ENCODE results near the gene FOS.
"Not testable (repeated sequence)": the region's sequence is repeated elsewhere in the genome, so short reads cannot be mapped to it uniquely, and the experiment has no call there.

The FOS gene

GRCh38 chr14:75274050-75274898 lies 4.4 kb upstream of the FOS start:
- in situ Hi-C loops (cut with HindIII; ENCODE audit: low pct_unique_long_range_greater_than_20kb, low sequenced_read_pairs) = no loop called here
- TF ChIP-seq JUND (IDR thresholded peaks at IDR 0.05; ENCODE audit: low read depth) = no peak
- DNase-seq (ENCODE audit: low read depth in 1 of 2, low spot score in 1 of 2) = no peak

- DNase-seq (ENCODE audit: low read depth in 1 of 2, low spot score in 1 of 2) = no peak
- no peak for TF ChIP-seq JUND (IDR thresholded peaks at IDR 0.05; ENCODE audit: low read depth)
- in situ Hi-C loops (cut with HindIII; ENCODE audit: low pct_unique_long_range_greater_than_20kb, low sequenced_read_pairs) = no loop called here
Measured at GRCh38 chr14:75274899-75275569, 3.6 kb upstream of the FOS start.

GRCh38 chr14:75275598-75275997 lies 3.0 kb upstream of the FOS start:
- in situ Hi-C loops (cut with HindIII; ENCODE audit: low pct_unique_long_range_greater_than_20kb, low sequenced_read_pairs) = no loop called here
- no peak for TF ChIP-seq JUND (IDR thresholded peaks at IDR 0.05; ENCODE audit: low read depth)
- no peak for DNase-seq (ENCODE audit: low read depth in 1 of 2, low spot score in 1 of 2)

GRCh38 chr14:75277008-75277814 lies 1.4 kb upstream of the FOS start:
- in situ Hi-C loops (cut with HindIII; ENCODE audit: low pct_unique_long_range_greater_than_20kb, low sequenced_read_pairs) = no loop called here
- DNase-seq (ENCODE audit: low read depth in 1 of 2, low spot score in 1 of 2) = peak; percentile 91 to 93

GRCh38 chr14:75277815-75278421 lies 710 bp upstream of the FOS start:
- DNase-seq (ENCODE audit: low read depth in 1 of 2, low spot score in 1 of 2) = no peak
- no peak for TF ChIP-seq JUND (IDR thresholded peaks at IDR 0.05; ENCODE audit: low read depth)

More at GRCh38 chr14:75277008-75277814, 1.4 kb upstream of the FOS start:
- no peak for TF ChIP-seq JUND (IDR thresholded peaks at IDR 0.05; ENCODE audit: low read depth)

GRCh38 chr14:75279153-75279762 lies 630 bp downstream of the FOS start:
- in situ Hi-C loops (cut with HindIII; ENCODE audit: low pct_unique_long_range_greater_than_20kb, low sequenced_read_pairs) = no loop called here
- no peak for DNase-seq (ENCODE audit: low read depth in 1 of 2, low spot score in 1 of 2)
- no peak for TF ChIP-seq JUND (IDR thresholded peaks at IDR 0.05; ENCODE audit: low read depth)

More at GRCh38 chr14:75277815-75278421, 710 bp upstream of the FOS start:
- in situ Hi-C loops (cut with HindIII; ENCODE audit: low pct_unique_long_range_greater_than_20kb, low sequenced_read_pairs) = no loop called here

- in situ Hi-C loops (cut with HindIII; ENCODE audit: low pct_unique_long_range_greater_than_20kb, low sequenced_read_pairs) = no loop called here
Measured at GRCh38 chr14:75279763-75280290, 1.2 kb downstream of the FOS start.

GRCh38 chr14:75280291-75280830 lies 1.7 kb downstream of the FOS start:
- TF ChIP-seq JUND (IDR thresholded peaks at IDR 0.05; ENCODE audit: low read depth) = no peak
- in situ Hi-C loops (cut with HindIII; ENCODE audit: low pct_unique_long_range_greater_than_20kb, low sequenced_read_pairs) = no loop called here
- no peak for DNase-seq (ENCODE audit: low read depth in 1 of 2, low spot score in 1 of 2)

More at GRCh38 chr14:75279763-75280290, 1.2 kb downstream of the FOS start:
- no peak for DNase-seq (ENCODE audit: low read depth in 1 of 2, low spot score in 1 of 2)
- no peak for TF ChIP-seq JUND (IDR thresholded peaks at IDR 0.05; ENCODE audit: low read depth)

- DNase-seq (ENCODE audit: low read depth in 1 of 2, low spot score in 1 of 2) = no peak
- TF ChIP-seq JUND (IDR thresholded peaks at IDR 0.05; ENCODE audit: low read depth) = no peak
- in situ Hi-C loops (cut with HindIII; ENCODE audit: low pct_unique_long_range_greater_than_20kb, low sequenced_read_pairs) = no loop called here
Measured at GRCh38 chr14:75280831-75281653, 2.4 kb downstream of the FOS start.

- in situ Hi-C loops (cut with HindIII; ENCODE audit: low pct_unique_long_range_greater_than_20kb, low sequenced_read_pairs) = no loop called here
- DNase-seq (ENCODE audit: low read depth in 1 of 2, low spot score in 1 of 2) = no peak
- no peak for TF ChIP-seq JUND (IDR thresholded peaks at IDR 0.05; ENCODE audit: low read depth)
Measured at GRCh38 chr14:75281654-75282019, 3.0 kb downstream of the FOS start.

GRCh38 chr14:75282170-75282554 lies 3.5 kb downstream of the FOS start:
- no peak for DNase-seq (ENCODE audit: low read depth in 1 of 2, low spot score in 1 of 2)
- no peak for TF ChIP-seq JUND (IDR thresholded peaks at IDR 0.05; ENCODE audit: low read depth)
- in situ Hi-C loops (cut with HindIII; ENCODE audit: low pct_unique_long_range_greater_than_20kb, low sequenced_read_pairs) = no loop called here

GRCh38 chr14:75282555-75283161 lies 4.0 kb downstream of the FOS start:
- DNase-seq (ENCODE audit: low read depth in 1 of 2, low spot score in 1 of 2); in situ Hi-C loops (cut with HindIII; ENCODE audit: low pct_unique_long_range_greater_than_20kb, low sequenced_read_pairs): not testable (repeated sequence)
